Measurements from ENCODE around the gene PAQR9.

Gene PAQR9

GRCh38 chr3:142982038-142982773 lies 18.7 kb upstream of the PAQR9 start:
- DNase-seq (ENCODE audit: low read depth in 2 of 2), result no peak

GRCh38 chr3:142981108-142981507 lies 17.6 kb upstream of the PAQR9 start:
- DNase-seq (ENCODE audit: low read depth in 2 of 2), result no peak

- no peak for DNase-seq (ENCODE audit: low read depth in 2 of 2)
These were observed 13.9 kb upstream of the PAQR9 start for GRCh38 chr3:142977399-142977728.

- no peak for DNase-seq (ENCODE audit: low read depth in 2 of 2)
These were observed 13.3 kb upstream of the PAQR9 start for GRCh38 chr3:142976621-142977398.

GRCh38 chr3:142975316-142975995 lies 12.0 kb upstream of the PAQR9 start:
- no peak for DNase-seq (ENCODE audit: low read depth in 2 of 2)

- DNase-seq (ENCODE audit: low read depth in 2 of 2), result no peak
These were observed 9.9 kb upstream of the PAQR9 start for GRCh38 chr3:142973217-142974009.

GRCh38 chr3:142972092-142972753 lies 8.7 kb upstream of the PAQR9 start:
- no peak for DNase-seq (ENCODE audit: low read depth in 2 of 2)

- DNase-seq (ENCODE audit: low read depth in 2 of 2), result no peak
These were observed 8.0 kb upstream of the PAQR9 start for GRCh38 chr3:142971431-142971830.

- no peak for DNase-seq (ENCODE audit: low read depth in 2 of 2)
These were observed 5.0 kb upstream of the PAQR9 start for GRCh38 chr3:142968319-142969025.

GRCh38 chr3:142966808-142967207 lies 3.3 kb upstream of the PAQR9 start:
- no peak for DNase-seq (ENCODE audit: low read depth in 2 of 2)

GRCh38 chr3:142965581-142965980 lies 2.1 kb upstream of the PAQR9 start:
- DNase-seq (ENCODE audit: low read depth in 2 of 2), result no peak

GRCh38 chr3:142963234-142963515 lies 299 bp downstream of the PAQR9 start:
- no peak for DNase-seq (ENCODE audit: low read depth in 2 of 2)

GRCh38 chr3:142962520-142963233 lies 797 bp downstream of the PAQR9 start:
- no peak for DNase-seq (ENCODE audit: low read depth in 2 of 2)

GRCh38 chr3:142962175-142962519 lies 1.3 kb downstream of the PAQR9 start:
- no peak for DNase-seq (ENCODE audit: low read depth in 2 of 2)

GRCh38 chr3:142961539-142961938 lies 1.9 kb downstream of the PAQR9 start:
- no peak for DNase-seq (ENCODE audit: low read depth in 2 of 2)

- no peak for DNase-seq (ENCODE audit: low read depth in 2 of 2)
These were observed 3.1 kb downstream of the PAQR9 start for GRCh38 chr3:142960322-142960850.

GRCh38 chr3:142958707-142959106 lies 4.8 kb downstream of the PAQR9 start:
- peak in 1 of 2 donors; percentile 7 for DNase-seq (ENCODE audit: low read depth in 2 of 2)

- no peak for DNase-seq (ENCODE audit: low read depth in 2 of 2)
These were observed 10.0 kb downstream of the PAQR9 start for GRCh38 chr3:142953443-142953842.

- no peak for DNase-seq (ENCODE audit: low read depth in 2 of 2)
These were observed 10.9 kb downstream of the PAQR9 start for GRCh38 chr3:142952272-142953193.
